ENCODE measurements around the gene SERPINA1.
"Not testable (repeated sequence)": the region's sequence is repeated elsewhere in the genome, so short reads cannot be mapped to it uniquely, and the experiment has no call there.

Gene SERPINA1

GRCh38 chr14:94370524-94370910 lies 17.9 kb downstream of the SERPINA1 start:
- in situ Hi-C loops (cut with MboI; ENCODE audit: low sequenced_read_pairs, unreplicated experiment) = no loop called here

DNA sequence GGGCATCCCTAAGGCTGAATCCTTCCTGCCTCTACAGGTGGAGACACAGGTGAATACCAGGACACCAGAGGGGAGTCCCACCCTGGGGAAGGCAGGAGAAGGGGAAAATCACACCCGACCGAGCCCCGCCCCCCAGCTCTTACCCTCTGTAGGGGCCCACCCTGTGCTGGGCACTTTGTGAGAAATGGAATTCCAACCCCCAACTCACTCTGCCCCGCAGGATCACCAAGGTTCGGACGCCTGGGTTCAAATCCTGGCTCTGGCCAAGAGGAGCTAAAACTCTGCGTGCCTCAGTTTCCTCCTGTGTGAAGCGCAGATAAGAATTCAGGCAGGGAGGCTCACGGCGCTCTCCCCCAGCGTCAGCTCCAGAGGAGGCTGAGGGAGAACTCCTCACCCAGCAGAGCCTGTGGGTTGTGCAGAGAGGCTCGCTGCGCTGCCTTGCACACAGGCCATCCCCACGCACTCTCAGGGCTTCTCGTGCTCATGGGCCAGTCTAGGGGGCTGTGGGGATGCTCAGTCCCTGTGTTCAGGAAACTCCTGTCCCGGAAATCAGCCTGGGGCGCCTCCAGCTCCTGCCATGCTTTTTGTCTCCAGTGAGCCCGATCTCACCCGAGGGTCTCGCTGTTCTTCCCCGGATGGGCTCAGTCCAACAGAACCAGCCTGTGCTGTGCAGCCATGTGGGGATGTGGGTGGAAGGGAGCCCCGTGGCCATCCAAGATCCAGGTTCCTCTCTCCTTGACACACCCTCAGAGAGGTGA lies 18.5 kb downstream of the SERPINA1 start:
- in situ Hi-C loops (cut with MboI; ENCODE audit: low sequenced_read_pairs, unreplicated experiment); DNase-seq (ENCODE audit: low spot score): not testable (repeated sequence)

More at GRCh38 chr14:94370524-94370910, 17.9 kb downstream of the SERPINA1 start:
- no peak for DNase-seq (ENCODE audit: low spot score)
- TF ChIP-seq, protein P1, sequence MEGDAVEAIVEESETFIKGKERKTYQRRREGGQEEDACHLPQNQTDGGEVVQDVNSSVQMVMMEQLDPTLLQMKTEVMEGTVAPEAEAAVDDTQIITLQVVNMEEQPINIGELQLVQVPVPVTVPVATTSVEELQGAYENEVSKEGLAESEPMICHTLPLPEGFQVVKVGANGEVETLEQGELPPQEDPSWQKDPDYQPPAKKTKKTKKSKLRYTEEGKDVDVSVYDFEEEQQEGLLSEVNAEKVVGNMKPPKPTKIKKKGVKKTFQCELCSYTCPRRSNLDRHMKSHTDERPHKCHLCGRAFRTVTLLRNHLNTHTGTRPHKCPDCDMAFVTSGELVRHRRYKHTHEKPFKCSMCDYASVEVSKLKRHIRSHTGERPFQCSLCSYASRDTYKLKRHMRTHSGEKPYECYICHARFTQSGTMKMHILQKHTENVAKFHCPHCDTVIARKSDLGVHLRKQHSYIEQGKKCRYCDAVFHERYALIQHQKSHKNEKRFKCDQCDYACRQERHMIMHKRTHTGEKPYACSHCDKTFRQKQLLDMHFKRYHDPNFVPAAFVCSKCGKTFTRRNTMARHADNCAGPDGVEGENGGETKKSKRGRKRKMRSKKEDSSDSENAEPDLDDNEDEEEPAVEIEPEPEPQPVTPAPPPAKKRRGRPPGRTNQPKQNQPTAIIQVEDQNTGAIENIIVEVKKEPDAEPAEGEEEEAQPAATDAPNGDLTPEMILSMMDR (IDR thresholded peaks at IDR 0.05; ENCODE audit: borderline replicate concordance, control extremely low read depth, extremely low read depth, insufficient read depth, missing control alignments) = no peak

DNA sequence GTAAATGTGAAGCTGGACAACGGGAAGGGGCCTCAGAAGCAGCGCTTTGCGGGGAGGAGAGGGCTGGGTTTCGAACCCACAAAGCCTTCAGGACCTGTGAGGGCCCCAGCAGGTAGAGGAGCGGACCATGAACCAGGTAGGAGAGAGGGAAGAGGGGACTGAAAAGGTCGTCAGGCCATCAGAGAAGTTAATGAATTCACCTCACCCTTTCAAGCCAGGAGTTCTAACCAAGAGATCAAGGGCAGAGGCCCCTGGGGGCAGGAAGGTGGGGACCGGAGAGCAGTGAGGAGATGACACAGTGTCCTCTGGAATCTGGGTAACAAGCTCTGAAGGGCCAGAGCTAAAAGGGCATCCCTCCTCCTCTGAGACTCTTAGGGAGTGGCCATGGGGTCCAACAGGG lies 19.4 kb downstream of the SERPINA1 start:
- in situ Hi-C loops (cut with MboI; ENCODE audit: low sequenced_read_pairs, unreplicated experiment) = no loop called here
- TF ChIP-seq, protein P1 (IDR thresholded peaks at IDR 0.05; ENCODE audit: borderline replicate concordance, control extremely low read depth, extremely low read depth, insufficient read depth, missing control alignments) = no peak
- DNase-seq (ENCODE audit: low spot score) = no peak

DNA sequence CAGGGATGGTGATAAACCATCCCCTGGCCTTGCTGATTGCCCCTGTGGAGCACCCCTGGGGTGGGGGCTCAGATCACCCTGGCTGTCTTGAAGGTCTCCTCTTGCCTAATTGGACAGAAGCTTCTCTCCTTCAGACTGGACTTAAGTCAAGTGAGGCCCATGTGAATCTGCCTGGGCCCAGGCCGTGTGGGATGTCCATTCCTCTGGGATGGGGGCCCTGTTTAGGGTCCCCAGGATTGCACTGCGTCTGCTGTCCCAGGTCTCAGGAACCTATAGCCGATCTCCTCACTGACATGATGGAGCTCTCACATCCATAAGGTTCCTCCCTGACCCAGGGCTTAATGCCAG lies 20.2 kb downstream of the SERPINA1 start:
- no peak for DNase-seq (ENCODE audit: low spot score)
- in situ Hi-C loops (cut with MboI; ENCODE audit: low sequenced_read_pairs, unreplicated experiment) = no loop called here
- TF ChIP-seq, protein P1 (IDR thresholded peaks at IDR 0.05; ENCODE audit: borderline replicate concordance, control extremely low read depth, extremely low read depth, insufficient read depth, missing control alignments) = no peak

GRCh38 chr14:94367347-94368242 lies 20.8 kb downstream of the SERPINA1 start:
- DNase-seq (ENCODE audit: low spot score) = no peak
- TF ChIP-seq, protein P1 (IDR thresholded peaks at IDR 0.05; ENCODE audit: borderline replicate concordance, control extremely low read depth, extremely low read depth, insufficient read depth, missing control alignments) = no peak

DNA sequence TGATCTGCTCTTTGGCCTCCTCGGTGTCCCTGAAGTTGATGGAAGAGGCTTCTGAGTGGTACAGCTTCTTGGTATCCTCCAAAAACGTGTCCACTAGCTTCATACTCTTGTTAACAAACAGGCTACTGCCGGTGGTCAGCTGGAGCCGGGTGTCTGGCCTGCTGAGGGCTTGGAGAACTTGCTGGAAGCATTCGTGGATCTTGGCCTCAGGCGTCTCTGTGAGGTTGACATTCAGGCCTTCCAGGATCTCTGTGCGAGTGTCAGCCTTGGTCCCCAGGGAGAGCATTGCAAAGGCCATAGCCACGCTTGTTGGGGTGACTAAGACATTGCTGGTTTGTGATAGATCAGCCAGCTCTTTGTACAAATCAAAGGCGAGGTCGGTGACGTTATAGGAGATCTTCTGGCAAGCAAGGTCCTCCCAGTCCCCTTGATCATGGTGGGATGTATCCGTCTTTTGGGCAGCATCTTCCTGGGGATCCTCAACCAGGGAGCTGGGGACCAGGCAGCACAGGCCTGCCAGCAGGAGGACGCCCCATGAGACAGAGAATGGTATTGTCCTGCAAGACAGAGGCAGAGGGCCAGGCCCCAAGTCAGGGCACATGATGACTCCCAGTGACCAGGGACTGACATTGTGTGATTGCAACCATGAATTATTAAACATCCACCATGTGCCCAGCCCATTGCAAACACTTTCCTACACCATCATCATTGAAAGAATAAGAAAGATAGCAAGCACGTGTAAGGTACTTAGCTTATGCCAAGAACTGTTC lies 22.1 kb downstream of the SERPINA1 start, which contains the start of gene SERPINA2:
Gene SERPINA2, minus strand, starts transcription at position 553 of the 770 bp plus-strand sequence.
- TF ChIP-seq, protein P1 (IDR thresholded peaks at IDR 0.05; ENCODE audit: borderline replicate concordance, control extremely low read depth, extremely low read depth, insufficient read depth, missing control alignments) = no peak
- no peak for DNase-seq (ENCODE audit: low spot score)
- in situ Hi-C loops (cut with MboI; ENCODE audit: low sequenced_read_pairs, unreplicated experiment) = no loop called here

More at GRCh38 chr14:94367347-94368242, 20.8 kb downstream of the SERPINA1 start:
- in situ Hi-C loops (cut with MboI; ENCODE audit: low sequenced_read_pairs, unreplicated experiment) = no loop called here

All from GM13976 (cell line).